RWPE2 (cell line): Measurements from ENCODE around the gene RPTOR.

Experiments
- ATAC-seq: fragments of 200-7000 bp; cut with Tn5 transposase; 3 replicates; pipeline ENCODE4 v1.9.1; 2021; ENCODE audit warnings: low read depth
- DNase-seq: peaks from one replicate; pipeline ENCODE4 v3.0.0-alpha.2; 2020; ENCODE audit warnings: low spot score
- H3K27ac ChIP-seq: fragments of 450-650 bp; 2 replicates; pipeline ENCODE4 v1.5.1; 2017; ENCODE audit warnings: mild to moderate bottlenecking; ENCODE audit not compliant: poor library complexity, severe bottlenecking
- H3K27me3 ChIP-seq: fragments of 250-450 bp; sonication (Bioruptor Pico); 2 replicates; pipeline ENCODE4 v1.5.1; 2021; ENCODE audit warnings: mild to moderate bottlenecking, moderate library complexity; ENCODE audit not compliant: insufficient read depth, poor library complexity, severe bottlenecking
- H3K36me3 ChIP-seq: fragments of 250-450 bp; sonication (Bioruptor Pico); 2 replicates; pipeline ENCODE4 v1.5.1; 2020; ENCODE audit warnings: low read depth, mild to moderate bottlenecking, moderate library complexity
- H3K4me1 ChIP-seq: fragments of 250-450 bp; sonication (Bioruptor Pico); 2 replicates; pipeline ENCODE4 v1.5.1; 2021; ENCODE audit warnings: mild to moderate bottlenecking, moderate library complexity; ENCODE audit not compliant: insufficient read depth, poor library complexity, severe bottlenecking
- H3K4me3 ChIP-seq: fragments of 250-450 bp; sonication (Bioruptor Pico); 2 replicates; pipeline ENCODE4 v1.5.1; 2021; ENCODE audit warnings: mild to moderate bottlenecking, moderate library complexity; ENCODE audit not compliant: severe bottlenecking
- H3K9me3 ChIP-seq: fragments of 250-450 bp; sonication (Bioruptor Pico); 2 replicates; pipeline ENCODE4 v1.5.1; 2021; ENCODE audit warnings: mild to moderate bottlenecking, moderate library complexity; ENCODE audit not compliant: severe bottlenecking
- TF ChIP-seq, protein P1 (sequence below): fragments of 450-650 bp; IDR thresholded peaks from one replicate; pipeline ENCODE4 v1.5.1; 2017; ENCODE audit warnings: mild to moderate bottlenecking, moderate library complexity; ENCODE audit not compliant: poor library complexity, severe bottlenecking

RPTOR gene

DNA sequence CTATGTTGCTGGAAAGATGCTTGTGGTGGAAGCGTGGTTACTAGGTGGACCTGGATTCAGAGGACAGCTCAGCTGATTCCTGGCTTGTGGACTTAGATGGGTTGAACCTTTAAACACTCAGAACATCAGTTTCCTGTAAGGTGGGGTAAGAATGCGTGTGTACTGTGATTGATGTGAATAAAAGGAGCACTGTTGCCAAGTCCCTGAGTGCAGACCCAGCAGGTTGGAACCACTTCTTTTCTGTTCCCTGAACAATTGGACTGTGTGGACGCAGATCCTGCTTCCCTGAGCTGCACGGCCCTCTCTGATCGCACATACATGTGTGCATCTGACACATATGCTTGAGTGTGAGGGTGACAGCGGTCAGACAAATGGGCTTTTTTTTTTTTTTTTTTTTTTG, 37.5 kb downstream of the RPTOR start:
- H3K27ac ChIP-seq = no peak overlapping the region
- TF ChIP-seq, protein P1, sequence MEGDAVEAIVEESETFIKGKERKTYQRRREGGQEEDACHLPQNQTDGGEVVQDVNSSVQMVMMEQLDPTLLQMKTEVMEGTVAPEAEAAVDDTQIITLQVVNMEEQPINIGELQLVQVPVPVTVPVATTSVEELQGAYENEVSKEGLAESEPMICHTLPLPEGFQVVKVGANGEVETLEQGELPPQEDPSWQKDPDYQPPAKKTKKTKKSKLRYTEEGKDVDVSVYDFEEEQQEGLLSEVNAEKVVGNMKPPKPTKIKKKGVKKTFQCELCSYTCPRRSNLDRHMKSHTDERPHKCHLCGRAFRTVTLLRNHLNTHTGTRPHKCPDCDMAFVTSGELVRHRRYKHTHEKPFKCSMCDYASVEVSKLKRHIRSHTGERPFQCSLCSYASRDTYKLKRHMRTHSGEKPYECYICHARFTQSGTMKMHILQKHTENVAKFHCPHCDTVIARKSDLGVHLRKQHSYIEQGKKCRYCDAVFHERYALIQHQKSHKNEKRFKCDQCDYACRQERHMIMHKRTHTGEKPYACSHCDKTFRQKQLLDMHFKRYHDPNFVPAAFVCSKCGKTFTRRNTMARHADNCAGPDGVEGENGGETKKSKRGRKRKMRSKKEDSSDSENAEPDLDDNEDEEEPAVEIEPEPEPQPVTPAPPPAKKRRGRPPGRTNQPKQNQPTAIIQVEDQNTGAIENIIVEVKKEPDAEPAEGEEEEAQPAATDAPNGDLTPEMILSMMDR = no peak

DNA sequence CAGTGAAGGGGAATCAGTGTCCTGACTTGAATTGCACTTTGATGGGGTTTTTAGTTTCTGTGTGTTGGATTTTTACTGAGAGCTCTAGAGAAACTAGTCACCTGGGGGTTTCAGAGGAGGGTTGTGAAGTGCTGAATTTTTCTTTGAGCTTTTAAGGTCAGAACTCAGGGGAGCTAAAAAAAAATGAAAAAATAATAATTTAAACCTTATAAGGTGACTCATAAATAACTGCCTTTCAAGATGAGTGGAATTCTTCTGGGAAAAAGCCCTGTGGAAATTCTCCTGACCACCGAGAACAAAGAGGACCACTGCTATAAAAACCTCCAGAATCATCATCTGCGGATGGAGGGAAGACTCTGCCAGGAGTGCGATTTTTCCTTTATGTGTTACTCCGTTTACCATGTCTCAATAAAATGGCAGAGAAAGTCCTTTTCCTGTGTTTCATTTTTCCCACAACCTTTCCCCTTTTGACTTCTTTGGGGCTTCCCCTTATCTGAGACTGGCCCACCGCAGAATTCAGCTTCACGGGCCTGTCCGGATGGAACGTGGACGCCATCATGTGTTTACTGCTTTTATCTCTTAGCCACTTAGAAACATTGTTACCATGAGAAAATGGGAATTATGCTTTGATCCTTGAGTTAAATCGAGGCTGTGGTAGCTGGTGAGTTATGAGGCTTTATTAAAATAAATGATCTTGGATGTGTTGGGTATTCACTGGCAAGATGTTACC, 39.7 kb downstream of the RPTOR start:
- TF ChIP-seq, protein P1 = no peak
- H3K36me3 ChIP-seq = 0 out of 2 replicates have a peak, but pooled peaks cover 2% of the 10 kb centered on the region
- DNase-seq (no peak), ATAC-seq (no peak)
- no peak overlapping the region for H3K4me3 ChIP-seq
- no peaks in the 10 kb centered on the region for H3K27me3 ChIP-seq
- no peak overlapping the region for H3K27ac ChIP-seq
- H3K9me3 ChIP-seq = no peaks in the 10 kb centered on the region
- no peaks in the 10 kb centered on the region for H3K4me1 ChIP-seq

More for the DNA sequence above, 37.5 kb downstream of the RPTOR start:
- H3K27me3 ChIP-seq = no peaks in the 10 kb centered on the region
- no peaks in the 10 kb centered on the region for H3K4me1 ChIP-seq
- DNase-seq (no peak), ATAC-seq (no peak)
- no peak overlapping the region for H3K4me3 ChIP-seq
- no peaks in the 10 kb centered on the region for H3K9me3 ChIP-seq
- 0 out of 2 replicates have a peak, but pooled peaks cover 6% of the 10 kb centered on the region for H3K36me3 ChIP-seq

DNA sequence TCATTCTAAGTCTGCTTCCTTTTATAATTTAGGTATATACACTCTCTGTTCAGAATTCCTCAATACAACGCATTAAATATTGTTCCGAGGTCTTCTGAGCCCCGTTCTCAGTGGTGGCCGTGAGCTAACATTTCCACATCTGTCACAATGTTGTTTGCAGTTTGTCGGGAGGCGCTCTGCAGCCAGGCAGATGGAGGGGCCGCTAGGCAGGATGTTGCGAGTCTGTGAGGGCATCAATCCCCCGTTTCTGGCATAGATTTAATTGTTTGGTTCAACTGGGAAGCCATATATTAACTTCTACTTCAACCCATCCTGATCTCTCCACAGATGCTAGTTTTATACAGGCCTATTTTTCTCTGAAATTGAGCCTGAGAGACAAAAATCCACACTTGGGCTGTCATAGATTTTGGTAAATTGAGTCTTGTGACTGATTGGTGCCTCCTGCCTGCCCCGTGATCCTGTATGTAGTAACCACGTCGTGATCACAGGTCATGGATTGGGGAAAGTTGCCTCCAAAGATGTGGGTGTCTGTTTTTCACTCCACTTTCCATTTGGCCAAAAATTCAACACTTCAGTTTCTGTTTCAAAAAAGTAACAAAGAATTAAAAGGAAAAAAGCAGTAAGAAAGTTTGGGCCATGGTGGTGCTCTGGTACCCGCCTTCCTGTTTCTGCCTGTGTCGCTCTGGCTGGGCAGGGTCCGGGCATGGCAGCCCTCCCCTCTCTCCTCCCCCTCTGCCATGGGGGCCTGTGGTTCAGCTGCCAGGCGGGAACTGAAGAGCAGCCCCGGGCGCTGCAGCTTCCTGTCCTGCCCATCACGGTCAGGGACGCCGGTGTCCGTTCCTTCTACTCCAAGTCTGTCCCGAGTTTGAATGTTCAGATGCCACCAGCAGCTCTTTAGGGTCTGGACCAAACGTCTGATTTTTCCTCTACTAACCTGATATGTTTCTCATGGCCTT, 41.5 kb downstream of the RPTOR start:
- H3K27ac ChIP-seq = no peak overlapping the region
- DNase-seq = no peak
- TF ChIP-seq, protein P1 = no peak
- no peaks in the 10 kb centered on the region for H3K36me3 ChIP-seq
- H3K9me3 ChIP-seq = no peaks in the 10 kb centered on the region
- no peaks in the 10 kb centered on the region for H3K4me1 ChIP-seq
- no peak for ATAC-seq
- no peaks in the 10 kb centered on the region for H3K27me3 ChIP-seq
- H3K4me3 ChIP-seq = no peak overlapping the region

DNA sequence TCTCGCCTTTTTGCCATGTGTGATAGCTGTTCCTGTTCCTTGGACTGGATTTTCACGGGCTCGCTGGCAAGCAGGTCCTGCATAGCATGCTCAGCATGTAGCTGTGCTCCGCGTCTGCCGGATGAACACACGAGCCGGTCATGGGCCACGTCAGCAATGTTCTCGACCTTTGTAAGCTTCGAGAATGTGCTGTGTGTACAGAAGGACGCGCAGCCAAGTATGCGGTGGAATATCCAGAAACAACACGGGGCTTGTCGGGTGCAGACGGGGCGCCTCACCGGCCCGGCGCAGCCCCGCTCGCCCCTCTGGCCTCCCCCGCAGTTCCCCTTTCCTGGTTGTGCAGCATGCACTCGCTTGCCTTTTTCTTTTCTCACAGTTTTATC, 42.2 kb downstream of the RPTOR start:
- no peak overlapping the region for H3K4me3 ChIP-seq
- no peaks in the 10 kb centered on the region for H3K27me3 ChIP-seq
- no peaks in the 10 kb centered on the region for H3K36me3 ChIP-seq
- H3K9me3 ChIP-seq = no peaks in the 10 kb centered on the region
- H3K4me1 ChIP-seq = no peaks in the 10 kb centered on the region
- no peak for ATAC-seq
- H3K27ac ChIP-seq = no peak overlapping the region
- DNase-seq = no peak
- TF ChIP-seq, protein P1 = no peak
